GM23338 (cell line): ENCODE data around the gene CEND1. TPM values are rescaled to one million over a fixed set of nuclear protein-coding genes. Genes with fewer than 3 reads are reported as not detected.

ENCODE experiments used
- ATAC-seq: fragments of 200-7000 bp; cut with Tn5 transposase; 3 replicates; pipeline ENCODE4 v1.9.1; 2020
- DNase-seq: peaks from one replicate; pipeline ENCODE4 v3.0.0-alpha.2; 2015; ENCODE audit warnings: low spot score
- H2AFZ ChIP-seq: fragments of 200-600 bp; sonication (generic); 2 replicates; pipeline ENCODE4 v1.8.0; 2016; ENCODE audit warnings: antibody characterized with exemption, mild to moderate bottlenecking, moderate library complexity
- H3F3A ChIP-seq: fragments of 200-600 bp; sonication (generic); replicated peaks from 2 replicates; pipeline ENCODE4 v1.8.0; 2017; ENCODE audit warnings: antibody characterized with exemption, mixed run types, low read depth
- H3K27ac ChIP-seq: fragments of 200-600 bp; sonication (generic); 2 replicates; pipeline ENCODE4 v1.6.1; 2016; ENCODE audit warnings: low read depth
- H3K27me3 ChIP-seq: fragments of 200-600 bp; sonication (generic); 2 replicates; pipeline ENCODE4 v1.8.0; 2016; ENCODE audit warnings: mild to moderate bottlenecking, mixed run types, moderate library complexity; ENCODE audit not compliant: insufficient read depth
- H3K36me3 ChIP-seq: fragments of 200-600 bp; sonication (generic); 2 replicates; pipeline ENCODE4 v1.8.0; 2016; ENCODE audit warnings: mild to moderate bottlenecking; ENCODE audit not compliant: insufficient read depth
- H3K4me1 ChIP-seq: fragments of 200-600 bp; sonication (generic); 2 replicates; pipeline ENCODE4 v1.8.0; 2016; ENCODE audit warnings: mild to moderate bottlenecking, moderate library complexity; ENCODE audit not compliant: insufficient read depth
- H3K4me2 ChIP-seq: fragments of 200-600 bp; sonication (generic); 2 replicates; pipeline ENCODE4 v1.7.1; 2017; ENCODE audit warnings: mixed run types
- H3K4me3 ChIP-seq: fragments of 200-600 bp; sonication (generic); 2 replicates; pipeline ENCODE4 v1.6.1; 2016; ENCODE audit warnings: mixed run types
- H3K79me2 ChIP-seq: fragments of 200-600 bp; sonication (generic); replicated peaks from 2 replicates; pipeline ENCODE4 v1.8.0; 2017; ENCODE audit warnings: mild to moderate bottlenecking; ENCODE audit not compliant: insufficient read depth
- H3K9me2 ChIP-seq: fragments of 200-600 bp; sonication (generic); 2 replicates; pipeline ENCODE4 v1.8.0; 2017; ENCODE audit not compliant: insufficient read depth
- H4K20me1 ChIP-seq: fragments of 200-600 bp; sonication (generic); replicated peaks from 2 replicates; pipeline ENCODE4 v1.8.0; 2017; ENCODE audit warnings: mild to moderate bottlenecking; ENCODE audit not compliant: insufficient read depth
- H3K27ac Mint-ChIP-seq: 2 replicates; pipeline ENCODE4 v1.8.0; 2020; ENCODE audit warnings: inconsistent platforms, mild to moderate bottlenecking, moderate library complexity, mixed read lengths
- H3K27me3 Mint-ChIP-seq: 3 replicates; pipeline ENCODE4 v1.8.0; 2022; ENCODE audit warnings: low read depth, mild to moderate bottlenecking, moderate library complexity, mixed read lengths, inconsistent platforms; ENCODE audit not compliant: insufficient read depth, poor library complexity
- H3K36me3 Mint-ChIP-seq: 3 replicates; pipeline ENCODE4 v1.8.0; 2021; ENCODE audit warnings: low read depth, mild to moderate bottlenecking, inconsistent platforms, moderate library complexity, mixed read lengths
- H3K4me1 Mint-ChIP-seq: 3 replicates; pipeline ENCODE4 v1.8.0; 2020; ENCODE audit warnings: mild to moderate bottlenecking, inconsistent platforms, mixed read lengths
- H3K4me3 Mint-ChIP-seq: 3 replicates; pipeline ENCODE4 v1.8.0; 2021; ENCODE audit warnings: moderate library complexity, mild to moderate bottlenecking, inconsistent platforms, mixed read lengths
- H3K9me3 Mint-ChIP-seq: 3 replicates; pipeline ENCODE4 v1.8.0; 2020; ENCODE audit warnings: moderate library complexity, mild to moderate bottlenecking, inconsistent platforms, mixed read lengths
- CREB1 ChIP-seq: fragments of 250-450 bp; sonication (Bioruptor Pico); IDR thresholded peaks from 2 replicates; pipeline ENCODE4 v1.5.0; 2020; ENCODE audit warnings: low read depth, mild to moderate bottlenecking, moderate library complexity
- EZH2 ChIP-seq: fragments of 200-600 bp; sonication (generic); IDR thresholded peaks from one replicate; pipeline ENCODE4 v1.8.0; 2017; ENCODE audit warnings: antibody characterized with exemption, mild to moderate bottlenecking, low read depth; ENCODE audit not compliant: unreplicated experiment
- EZH2phosphoT487 ChIP-seq: fragments of 200-600 bp; sonication (generic); IDR thresholded peaks from one replicate; pipeline ENCODE4 v1.8.1; 2018; ENCODE audit warnings: antibody characterized with exemption; ENCODE audit not compliant: unreplicated experiment
- JUNB ChIP-seq: IDR thresholded peaks from one replicate; pipeline ENCODE4 v1.6.1; 2016; ENCODE audit warnings: antibody characterized with exemption; ENCODE audit not compliant: unreplicated experiment
- NANOG ChIP-seq: IDR thresholded peaks from 2 replicates; pipeline ENCODE4 v1.6.1; 2016; ENCODE audit warnings: antibody characterized with exemption, borderline replicate concordance
- POLR2AphosphoS5 ChIP-seq: IDR thresholded peaks from 2 replicates; pipeline ENCODE4 v1.6.1; 2016; ENCODE audit warnings: antibody characterized with exemption, low read depth
- STAT1 ChIP-seq: IDR thresholded peaks from one replicate; pipeline ENCODE4 v1.6.1; 2016; ENCODE audit warnings: antibody characterized with exemption; ENCODE audit not compliant: unreplicated experiment
- ZNF114 ChIP-seq: fragments of 250-450 bp; sonication (Bioruptor Pico); IDR thresholded peaks from 2 replicates; pipeline ENCODE4 v1.5.0; 2020; ENCODE audit warnings: mild to moderate bottlenecking, moderate library complexity
- polyA plus RNA-seq: library from polyadenylated mRNA; unstranded; fragments of >200 nt; fragmentation: Nextera tagmentation; extraction: Ambion mirVana; gene quantifications from 2 replicates; pipeline ENCODE4 v1.2.1, GENCODE V29; 2016
- total RNA-seq: library from RNA; depleted of rRNA; stranded (reverse); fragments of >200 nt; shearing (Covaris generic); gene quantifications from 2 replicates; pipeline ENCODE4 v1.2.3, GENCODE V29; 2014
- TF ChIP-seq, protein P1 (sequence below): fragments of 250-450 bp; sonication (Bioruptor Pico); IDR thresholded peaks from 2 replicates; pipeline ENCODE4 v1.5.0; 2020; ENCODE audit warnings: mild to moderate bottlenecking, moderate library complexity
- TF ChIP-seq, protein P2 (sequence below): IDR thresholded peaks from one replicate; pipeline ENCODE4 v1.6.1; 2018; ENCODE audit warnings: antibody characterized with exemption; ENCODE audit not compliant: unreplicated experiment
- TF ChIP-seq, protein P3 (sequence below): IDR thresholded peaks from 2 replicates; pipeline ENCODE4 v1.6.1; 2016; ENCODE audit warnings: antibody characterized with exemption
- TF ChIP-seq, protein P4 (sequence below), 2 experiments: fragments of 200-600 bp in 1 of 2; sonication (generic) in 1 of 2; conservative IDR thresholded peaks; 2 replicates each; pipeline versions ENCODE4 v1.5.1 to v1.6.1; 2016 to 2017; ENCODE audit warnings: antibody characterized with exemption in 2 of 2, low read depth in 2 of 2, mild to moderate bottlenecking in 2 of 2, moderate library complexity in 1 of 2

The CEND1 gene
- total and polyA plus RNA-seq, 2 experiments from 2014 or later: 4.8 to 5.5 TPM

DNA sequence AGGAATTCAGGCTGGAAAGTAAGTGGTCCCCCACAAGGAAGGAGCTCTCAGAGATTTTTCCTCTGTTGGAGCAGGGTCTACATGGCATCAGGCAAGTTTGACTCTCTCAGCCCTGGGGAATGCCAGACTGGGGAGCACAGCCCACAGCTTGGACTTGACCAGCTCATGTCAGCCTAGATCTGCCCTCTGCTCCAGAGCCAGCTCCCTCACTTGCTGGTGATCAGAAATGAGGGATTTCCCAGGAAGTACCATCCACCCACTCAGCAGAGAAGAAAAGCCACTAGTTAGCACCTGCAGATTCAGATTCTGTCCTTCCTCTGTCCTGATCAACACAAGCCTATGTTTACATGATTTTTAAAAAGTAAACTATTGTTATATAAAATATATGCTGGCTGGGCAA is 29.7 kb downstream of the CEND1 start (continued):
- TF ChIP-seq, protein P1, sequence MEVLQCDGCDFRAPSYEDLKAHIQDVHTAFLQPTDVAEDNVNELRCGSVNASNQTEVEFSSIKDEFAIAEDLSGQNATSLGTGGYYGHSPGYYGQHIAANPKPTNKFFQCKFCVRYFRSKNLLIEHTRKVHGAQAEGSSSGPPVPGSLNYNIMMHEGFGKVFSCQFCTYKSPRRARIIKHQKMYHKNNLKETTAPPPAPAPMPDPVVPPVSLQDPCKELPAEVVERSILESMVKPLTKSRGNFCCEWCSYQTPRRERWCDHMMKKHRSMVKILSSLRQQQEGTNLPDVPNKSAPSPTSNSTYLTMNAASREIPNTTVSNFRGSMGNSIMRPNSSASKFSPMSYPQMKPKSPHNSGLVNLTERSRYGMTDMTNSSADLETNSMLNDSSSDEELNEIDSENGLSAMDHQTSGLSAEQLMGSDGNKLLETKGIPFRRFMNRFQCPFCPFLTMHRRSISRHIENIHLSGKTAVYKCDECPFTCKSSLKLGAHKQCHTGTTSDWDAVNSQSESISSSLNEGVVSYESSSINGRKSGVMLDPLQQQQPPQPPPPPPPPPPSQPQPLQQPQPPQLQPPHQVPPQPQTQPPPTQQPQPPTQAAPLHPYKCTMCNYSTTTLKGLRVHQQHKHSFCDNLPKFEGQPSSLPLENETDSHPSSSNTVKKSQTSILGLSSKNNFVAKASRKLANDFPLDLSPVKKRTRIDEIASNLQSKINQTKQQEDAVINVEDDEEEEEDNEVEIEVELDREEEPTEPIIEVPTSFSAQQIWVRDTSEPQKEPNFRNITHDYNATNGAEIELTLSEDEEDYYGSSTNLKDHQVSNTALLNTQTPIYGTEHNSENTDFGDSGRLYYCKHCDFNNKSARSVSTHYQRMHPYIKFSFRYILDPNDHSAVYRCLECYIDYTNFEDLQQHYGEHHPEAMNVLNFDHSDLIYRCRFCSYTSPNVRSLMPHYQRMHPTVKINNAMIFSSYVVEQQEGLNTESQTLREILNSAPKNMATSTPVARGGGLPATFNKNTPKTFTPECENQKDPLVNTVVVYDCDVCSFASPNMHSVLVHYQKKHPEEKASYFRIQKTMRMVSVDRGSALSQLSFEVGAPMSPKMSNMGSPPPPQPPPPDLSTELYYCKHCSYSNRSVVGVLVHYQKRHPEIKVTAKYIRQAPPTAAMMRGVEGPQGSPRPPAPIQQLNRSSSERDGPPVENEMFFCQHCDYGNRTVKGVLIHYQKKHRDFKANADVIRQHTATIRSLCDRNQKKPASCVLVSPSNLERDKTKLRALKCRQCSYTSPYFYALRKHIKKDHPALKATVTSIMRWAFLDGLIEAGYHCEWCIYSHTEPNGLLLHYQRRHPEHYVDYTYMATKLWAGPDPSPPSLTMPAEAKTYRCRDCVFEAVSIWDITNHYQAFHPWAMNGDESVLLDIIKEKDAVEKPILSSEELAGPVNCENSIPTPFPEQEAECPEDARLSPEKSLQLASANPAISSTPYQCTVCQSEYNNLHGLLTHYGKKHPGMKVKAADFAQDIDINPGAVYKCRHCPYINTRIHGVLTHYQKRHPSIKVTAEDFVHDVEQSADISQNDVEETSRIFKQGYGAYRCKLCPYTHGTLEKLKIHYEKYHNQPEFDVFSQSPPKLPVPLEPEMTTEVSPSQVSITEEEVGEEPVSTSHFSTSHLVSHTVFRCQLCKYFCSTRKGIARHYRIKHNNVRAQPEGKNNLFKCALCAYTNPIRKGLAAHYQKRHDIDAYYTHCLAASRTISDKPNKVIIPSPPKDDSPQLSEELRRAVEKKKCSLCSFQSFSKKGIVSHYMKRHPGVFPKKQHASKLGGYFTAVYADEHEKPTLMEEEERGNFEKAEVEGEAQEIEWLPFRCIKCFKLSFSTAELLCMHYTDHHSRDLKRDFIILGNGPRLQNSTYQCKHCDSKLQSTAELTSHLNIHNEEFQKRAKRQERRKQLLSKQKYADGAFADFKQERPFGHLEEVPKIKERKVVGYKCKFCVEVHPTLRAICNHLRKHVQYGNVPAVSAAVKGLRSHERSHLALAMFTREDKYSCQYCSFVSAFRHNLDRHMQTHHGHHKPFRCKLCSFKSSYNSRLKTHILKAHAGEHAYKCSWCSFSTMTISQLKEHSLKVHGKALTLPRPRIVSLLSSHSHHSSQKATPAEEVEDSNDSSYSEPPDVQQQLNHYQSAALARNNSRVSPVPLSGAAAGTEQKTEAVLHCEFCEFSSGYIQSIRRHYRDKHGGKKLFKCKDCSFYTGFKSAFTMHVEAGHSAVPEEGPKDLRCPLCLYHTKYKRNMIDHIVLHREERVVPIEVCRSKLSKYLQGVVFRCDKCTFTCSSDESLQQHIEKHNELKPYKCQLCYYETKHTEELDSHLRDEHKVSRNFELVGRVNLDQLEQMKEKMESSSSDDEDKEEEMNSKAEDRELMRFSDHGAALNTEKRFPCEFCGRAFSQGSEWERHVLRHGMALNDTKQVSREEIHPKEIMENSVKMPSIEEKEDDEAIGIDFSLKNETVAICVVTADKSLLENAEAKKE (CRISPR knock-in tag): no peak

DNA sequence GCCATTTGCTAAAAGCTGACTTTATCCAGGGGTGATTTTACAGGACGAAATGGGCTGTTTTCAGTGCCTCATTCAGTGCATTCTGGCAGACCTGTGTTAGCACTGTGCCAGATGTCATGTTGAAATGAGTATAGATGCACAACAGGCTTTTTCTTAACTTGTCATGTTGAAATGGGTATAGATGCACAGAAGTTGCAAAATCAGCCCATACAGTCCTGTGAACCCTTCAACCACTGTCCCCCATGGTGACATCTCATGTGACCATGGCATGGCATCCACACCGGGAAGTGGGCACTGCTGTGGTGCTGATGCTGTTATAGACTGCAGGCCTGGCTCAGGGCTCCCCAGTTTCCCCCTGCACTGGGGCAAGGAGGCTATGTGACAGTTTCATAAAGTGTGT is 40.2 kb downstream of the CEND1 start:
- peak overlapping the region; percentile 97; the same call in 1 of the 2 replicates for H3K4me2 ChIP-seq
- TF ChIP-seq EZH2 (no peak), EZH2phosphoT487 (no peak), JUNB (no peak), CREB1 (CRISPR knock-in tag) (no peak), NANOG (no peak), STAT1 (no peak), ZNF114 (CRISPR knock-in tag) (no peak), POLR2AphosphoS5 (no peak)
- TF ChIP-seq, protein P2, sequence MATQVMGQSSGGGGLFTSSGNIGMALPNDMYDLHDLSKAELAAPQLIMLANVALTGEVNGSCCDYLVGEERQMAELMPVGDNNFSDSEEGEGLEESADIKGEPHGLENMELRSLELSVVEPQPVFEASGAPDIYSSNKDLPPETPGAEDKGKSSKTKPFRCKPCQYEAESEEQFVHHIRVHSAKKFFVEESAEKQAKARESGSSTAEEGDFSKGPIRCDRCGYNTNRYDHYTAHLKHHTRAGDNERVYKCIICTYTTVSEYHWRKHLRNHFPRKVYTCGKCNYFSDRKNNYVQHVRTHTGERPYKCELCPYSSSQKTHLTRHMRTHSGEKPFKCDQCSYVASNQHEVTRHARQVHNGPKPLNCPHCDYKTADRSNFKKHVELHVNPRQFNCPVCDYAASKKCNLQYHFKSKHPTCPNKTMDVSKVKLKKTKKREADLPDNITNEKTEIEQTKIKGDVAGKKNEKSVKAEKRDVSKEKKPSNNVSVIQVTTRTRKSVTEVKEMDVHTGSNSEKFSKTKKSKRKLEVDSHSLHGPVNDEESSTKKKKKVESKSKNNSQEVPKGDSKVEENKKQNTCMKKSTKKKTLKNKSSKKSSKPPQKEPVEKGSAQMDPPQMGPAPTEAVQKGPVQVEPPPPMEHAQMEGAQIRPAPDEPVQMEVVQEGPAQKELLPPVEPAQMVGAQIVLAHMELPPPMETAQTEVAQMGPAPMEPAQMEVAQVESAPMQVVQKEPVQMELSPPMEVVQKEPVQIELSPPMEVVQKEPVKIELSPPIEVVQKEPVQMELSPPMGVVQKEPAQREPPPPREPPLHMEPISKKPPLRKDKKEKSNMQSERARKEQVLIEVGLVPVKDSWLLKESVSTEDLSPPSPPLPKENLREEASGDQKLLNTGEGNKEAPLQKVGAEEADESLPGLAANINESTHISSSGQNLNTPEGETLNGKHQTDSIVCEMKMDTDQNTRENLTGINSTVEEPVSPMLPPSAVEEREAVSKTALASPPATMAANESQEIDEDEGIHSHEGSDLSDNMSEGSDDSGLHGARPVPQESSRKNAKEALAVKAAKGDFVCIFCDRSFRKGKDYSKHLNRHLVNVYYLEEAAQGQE: no peak
- TF ChIP-seq, protein P3, sequence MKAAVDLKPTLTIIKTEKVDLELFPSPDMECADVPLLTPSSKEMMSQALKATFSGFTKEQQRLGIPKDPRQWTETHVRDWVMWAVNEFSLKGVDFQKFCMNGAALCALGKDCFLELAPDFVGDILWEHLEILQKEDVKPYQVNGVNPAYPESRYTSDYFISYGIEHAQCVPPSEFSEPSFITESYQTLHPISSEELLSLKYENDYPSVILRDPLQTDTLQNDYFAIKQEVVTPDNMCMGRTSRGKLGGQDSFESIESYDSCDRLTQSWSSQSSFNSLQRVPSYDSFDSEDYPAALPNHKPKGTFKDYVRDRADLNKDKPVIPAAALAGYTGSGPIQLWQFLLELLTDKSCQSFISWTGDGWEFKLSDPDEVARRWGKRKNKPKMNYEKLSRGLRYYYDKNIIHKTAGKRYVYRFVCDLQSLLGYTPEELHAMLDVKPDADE: no peak
- TF ChIP-seq, protein P4, sequence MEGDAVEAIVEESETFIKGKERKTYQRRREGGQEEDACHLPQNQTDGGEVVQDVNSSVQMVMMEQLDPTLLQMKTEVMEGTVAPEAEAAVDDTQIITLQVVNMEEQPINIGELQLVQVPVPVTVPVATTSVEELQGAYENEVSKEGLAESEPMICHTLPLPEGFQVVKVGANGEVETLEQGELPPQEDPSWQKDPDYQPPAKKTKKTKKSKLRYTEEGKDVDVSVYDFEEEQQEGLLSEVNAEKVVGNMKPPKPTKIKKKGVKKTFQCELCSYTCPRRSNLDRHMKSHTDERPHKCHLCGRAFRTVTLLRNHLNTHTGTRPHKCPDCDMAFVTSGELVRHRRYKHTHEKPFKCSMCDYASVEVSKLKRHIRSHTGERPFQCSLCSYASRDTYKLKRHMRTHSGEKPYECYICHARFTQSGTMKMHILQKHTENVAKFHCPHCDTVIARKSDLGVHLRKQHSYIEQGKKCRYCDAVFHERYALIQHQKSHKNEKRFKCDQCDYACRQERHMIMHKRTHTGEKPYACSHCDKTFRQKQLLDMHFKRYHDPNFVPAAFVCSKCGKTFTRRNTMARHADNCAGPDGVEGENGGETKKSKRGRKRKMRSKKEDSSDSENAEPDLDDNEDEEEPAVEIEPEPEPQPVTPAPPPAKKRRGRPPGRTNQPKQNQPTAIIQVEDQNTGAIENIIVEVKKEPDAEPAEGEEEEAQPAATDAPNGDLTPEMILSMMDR (conservative IDR thresholded peaks at IDR 0.05; ENCODE audit: low read depth in 2 of 2): no peak

More for the DNA sequence above, 40.2 kb downstream of the CEND1 start:
- H3K27ac ChIP-seq: 0 out of 2 replicates have a peak overlapping the region, but pooled peaks have one; percentile 39
- Mint-ChIP-seq H3K9me3 (peaks cover 6% of the 10 kb centered on the region; the same call in 2 of the 3 replicates), H3K4me3 (peak overlapping the region; percentile 58), H3K36me3 (peaks cover 24% of the 10 kb centered on the region), H3K27me3 (peaks cover 18% of the 10 kb centered on the region), H3K4me1 (peaks cover 19% of the 10 kb centered on the region), H3K27ac (no peak overlapping the region)
- H3K4me1 ChIP-seq: peaks cover 34% of the 10 kb centered on the region
- no peaks in the 10 kb centered on the region for H3K9me2 ChIP-seq
- peaks cover 44% of the 10 kb centered on the region for H4K20me1 ChIP-seq
- ATAC-seq: no peak
- H3K27me3 ChIP-seq: no peaks in the 10 kb centered on the region
- H3F3A ChIP-seq: peaks cover 10% of the 10 kb centered on the region
- H3K36me3 ChIP-seq: no peaks in the 10 kb centered on the region; the same call in 1 of the 2 replicates
- no peak overlapping the region for H2AFZ ChIP-seq
- H3K4me3 ChIP-seq: no peak overlapping the region
- DNase-seq: no peak
- H3K79me2 ChIP-seq: peaks cover 74% of the 10 kb centered on the region
